ENCODE measurements around the gene HOMEZ.

Gene HOMEZ

GRCh38 chr14:23300687-23301223 lies 14.8 kb upstream of the HOMEZ start:
- Histone ChIP-seq H3K9me3 (ENCODE audit: control insufficient read depth, insufficient read depth, low read depth, low read length) (no peaks in the 10 kb centered on the region), H3K27ac (ENCODE audit: extremely low read depth, low read depth, low read length) (peak overlapping the region; percentile 97), H3K4me1 (ENCODE audit: control insufficient read depth, insufficient read depth, low read length) (peaks cover 8% of the 10 kb centered on the region; the same call in 1 of the 2 replicates), H3K4me3 (ENCODE audit: low read depth, low read length) (peak overlapping the region; percentile 66), H3K36me3 (ENCODE audit: control insufficient read depth in 2 of 2, insufficient read depth in 1 of 2, low read length in 2 of 2) (peaks cover 4 to 24% of the 10 kb centered on the region in 2 experiments)
- POLR2A ChIA-PET, result interaction anchor here (1.1 to 8.1 kb wide), 6 partner anchors 8 to 256 kb away, joined by 3 to 170 read pairs (median 16); partner anchors contain the start of genes HOMEZ and PABPN1
- TF ChIP-seq PRDM10 (tag by site-specific recombination; IDR thresholded peaks at IDR 0.05) (peak; percentile 59; the same call in 1 of the 2 replicates), GLI4 (tag by site-specific recombination; IDR thresholded peaks at IDR 0.05) (no peak), KLF7 (tag by site-specific recombination; IDR thresholded peaks at IDR 0.05; ENCODE audit: borderline replicate concordance) (no peak), ZNF629 (tag by site-specific recombination; IDR thresholded peaks at IDR 0.05) (no peak), ZBTB49 (tag by site-specific recombination; IDR thresholded peaks at IDR 0.05; ENCODE audit: low read depth) (no peak), ZBTB11 (tag by site-specific recombination; conservative IDR thresholded peaks at IDR 0.05; ENCODE audit: low read depth) (no peak), PRDM1 (tag by site-specific recombination; IDR thresholded peaks at IDR 0.05) (no peak)
- CTCF ChIA-PET, result interaction anchor here (0.5 to 3.3 kb wide), 14 partner anchors 14 to 914 kb away, joined by 3 to 12 read pairs (median 4); partner anchors contain the start of genes HOMEZ and PABPN1

GRCh38 chr14:23299986-23300686 lies 14.2 kb upstream of the HOMEZ start:
- peak overlapping the region; percentile 97 for H3K27ac ChIP-seq (ENCODE audit: extremely low read depth, low read depth, low read length)
- CTCF ChIA-PET, result interaction anchor here (0.8 to 3.3 kb wide), 9 partner anchors 14 to 179 kb away, joined by 3 to 12 read pairs (median 4); partner anchors contain the start of genes HOMEZ and PABPN1
- H3K36me3 ChIP-seq (ENCODE audit: control insufficient read depth in 2 of 2, insufficient read depth in 1 of 2, low read length in 2 of 2), result peaks cover 4 to 24% of the 10 kb centered on the region in 2 experiments
- H3K9me3 ChIP-seq (ENCODE audit: control insufficient read depth, insufficient read depth, low read depth, low read length), result no peaks in the 10 kb centered on the region
- peaks cover 7% of the 10 kb centered on the region; the same call in 1 of the 2 replicates for H3K4me1 ChIP-seq (ENCODE audit: control insufficient read depth, insufficient read depth, low read length)
- POLR2A ChIA-PET, result interaction anchor here (1.1 to 8.1 kb wide), 5 partner anchors 14 to 257 kb away, joined by 3 to 170 read pairs (median 12); partner anchors contain the start of genes HOMEZ and PABPN1
- TF ChIP-seq BCL11B (tag by site-specific recombination; IDR thresholded peaks at IDR 0.05; ENCODE audit: low read depth), result no peak
- TF ChIP-seq ZNF600 (tag by site-specific recombination; IDR thresholded peaks at IDR 0.05), result 0 out of 2 replicates have a peak, but pooled peaks have one; percentile 17
- no peak overlapping the region; the same call in 1 of the 2 replicates for H3K4me3 ChIP-seq (ENCODE audit: low read depth, low read length)
